Psoas muscle (tissue), 8 donors: ENCODE data around the gene SUSD3. TPM values are rescaled to one million over a fixed set of nuclear protein-coding genes. Genes with fewer than 3 reads are reported as not detected.

Source experiments
- ATAC-seq, 4 donors: fragments of 200-7000 bp; cut with Tn5 transposase; one replicate each; pipeline ENCODE4 v1.9.1; 2020; ENCODE audit warnings: moderate library complexity in 3 of 4, mild to moderate bottlenecking in 2 of 4
- DNase-seq, 2 donors: peaks; one replicate each; pipeline ENCODE4 v3.0.0-alpha.2; 2020
- H3K27ac ChIP-seq: fragments of 200-600 bp; one replicate; pipeline ENCODE4 v1.8.0; 2022
- H3K27me3 ChIP-seq, 3 donors: fragments of 200-600 bp in 1 of 3; one replicate each; pipeline versions ENCODE4 v1.6.1 to v1.8.0; 2013 to 2022; ENCODE audit warnings: low read length in 2 of 3, mild to moderate bottlenecking in 2 of 3, moderate library complexity in 1 of 3; ENCODE audit not compliant: insufficient read depth in 3 of 3
- H3K36me3 ChIP-seq, 2 donors: fragments of 200-600 bp in 1 of 2; one replicate each; pipeline versions ENCODE4 v1.6.1 to v1.8.0; 2013 to 2022; ENCODE audit warnings: low read depth in 1 of 2, mild to moderate bottlenecking in 1 of 2, moderate library complexity in 1 of 2; ENCODE audit not compliant: insufficient read depth in 1 of 2
- H3K4me1 ChIP-seq: fragments of 200-600 bp; one replicate; pipeline ENCODE4 v1.8.0; 2022
- H3K4me3 ChIP-seq: fragments of 200-600 bp; one replicate; pipeline ENCODE4 v1.8.0; 2022; ENCODE audit warnings: mild to moderate bottlenecking
- H3K9me3 ChIP-seq: fragments of 200-600 bp; one replicate; pipeline ENCODE4 v1.8.0; 2022
- WGBS, 3 donors: extraction: QIAGEN DNeasy Blood & Tissue Kit; methylation state at CpG; one replicate each; pipeline versions ENCODE4 v1.1.6 to v1.1.7; 2013; 5-methylcytosine and 5-hydroxymethylcytosine counted together
- intact Hi-C, 2 donors: fragments of 100-400 bp; cut with DNase I; formaldehyde crosslinking; loops; one replicate each; pipeline versions ENCODE4 v1.11.0 to v1.14.2; 2022
- polyA plus RNA-seq, 3 donors: library from polyadenylated mRNA; stranded (reverse); fragments of 200-250 nt; gene quantifications; one replicate each; pipeline ENCODE4 v1.2.3, GENCODE V29; 2013
- total RNA-seq, 4 donors: library from RNA; stranded (reverse); fragmentation: NEBNext Ultra II Directional in 2 of 4; extraction: Animal tissue kit (Norgen Biotek cat#: 25700) in 2 of 4; gene quantifications; one replicate each; pipeline versions ENCODE4 v1.2.1 to v1.2.4, GENCODE V29; 2021 to 2023
- TF ChIP-seq, protein P1 (sequence below): fragments of 200-600 bp; IDR thresholded peaks from one replicate; pipeline ENCODE4 v1.8.0; 2022; ENCODE audit warnings: antibody characterized with exemption
- donor health status: healthy with polysubstance abuse.
- donor health status: DM: no; HTN: no; CAD: no; lungs with moderate emphysema.
- donor health status: Bipolar disorder and iron deficiency.
- donor health status: healthy.
- donor health status: DM: yes; HTN: yes; CAD: no.
- donor health status: DM: no; HTN: no; CAD: no.
- donor health status: DM: no; HTN: no; CAD: no.
- donor health status: DM: yes; HTN: yes; CAD: no.

SUSD3 gene
- total and polyA plus RNA-seq, 7 donors = 0.13 to 0.65 (median 0.34) TPM; not detected in 2

GRCh38 chr9:93090091-93090655 lies 31.7 kb downstream of the SUSD3 start:
- Histone ChIP-seq H3K27me3 (no peaks in the 10 kb centered on the region), H3K4me3 (no peak overlapping the region), H3K27ac (no peak overlapping the region), H3K4me1 (no peaks in the 10 kb centered on the region), H3K9me3 (peaks cover 6% of the 10 kb centered on the region), H3K36me3 (no peaks in the 10 kb centered on the region)
- ATAC-seq (no peak), DNase-seq (no peak)
- TF ChIP-seq, protein P1, sequence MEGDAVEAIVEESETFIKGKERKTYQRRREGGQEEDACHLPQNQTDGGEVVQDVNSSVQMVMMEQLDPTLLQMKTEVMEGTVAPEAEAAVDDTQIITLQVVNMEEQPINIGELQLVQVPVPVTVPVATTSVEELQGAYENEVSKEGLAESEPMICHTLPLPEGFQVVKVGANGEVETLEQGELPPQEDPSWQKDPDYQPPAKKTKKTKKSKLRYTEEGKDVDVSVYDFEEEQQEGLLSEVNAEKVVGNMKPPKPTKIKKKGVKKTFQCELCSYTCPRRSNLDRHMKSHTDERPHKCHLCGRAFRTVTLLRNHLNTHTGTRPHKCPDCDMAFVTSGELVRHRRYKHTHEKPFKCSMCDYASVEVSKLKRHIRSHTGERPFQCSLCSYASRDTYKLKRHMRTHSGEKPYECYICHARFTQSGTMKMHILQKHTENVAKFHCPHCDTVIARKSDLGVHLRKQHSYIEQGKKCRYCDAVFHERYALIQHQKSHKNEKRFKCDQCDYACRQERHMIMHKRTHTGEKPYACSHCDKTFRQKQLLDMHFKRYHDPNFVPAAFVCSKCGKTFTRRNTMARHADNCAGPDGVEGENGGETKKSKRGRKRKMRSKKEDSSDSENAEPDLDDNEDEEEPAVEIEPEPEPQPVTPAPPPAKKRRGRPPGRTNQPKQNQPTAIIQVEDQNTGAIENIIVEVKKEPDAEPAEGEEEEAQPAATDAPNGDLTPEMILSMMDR = no peak
- intact Hi-C loops = loop anchor here in 1 of 2 donors (10.0 kb wide), 2 partner anchors 85 to 365 kb away; partner anchors contain the start of genes FAM120A and FAM120AOS
- 77 to 82% (median 78%) methylated on average over 8 of the region's 8 CpGs for WGBS, 3 donors

- WGBS, 3 donors = 84 to 88% (median 87%) methylated on average over 4 of the region's 4 CpGs
- no peaks in the 10 kb centered on the region for H3K36me3 ChIP-seq
- intact Hi-C loops = loop anchor here in 1 of 2 donors (10.0 kb wide), 2 partner anchors 86 to 364 kb away; partner anchors contain the start of genes FAM120A and FAM120AOS
- ATAC-seq (no peak), DNase-seq (no peak)
- TF ChIP-seq, protein P1 = no peak
- H3K4me3 ChIP-seq = no peak overlapping the region
- no peaks in the 10 kb centered on the region for H3K27me3 ChIP-seq
- peaks cover 6% of the 10 kb centered on the region for H3K9me3 ChIP-seq
- no peak overlapping the region for H3K27ac ChIP-seq
- no peaks in the 10 kb centered on the region for H3K4me1 ChIP-seq
Observed at GRCh38 chr9:93091056-93091452, 32.6 kb downstream of the SUSD3 start.

DNA sequence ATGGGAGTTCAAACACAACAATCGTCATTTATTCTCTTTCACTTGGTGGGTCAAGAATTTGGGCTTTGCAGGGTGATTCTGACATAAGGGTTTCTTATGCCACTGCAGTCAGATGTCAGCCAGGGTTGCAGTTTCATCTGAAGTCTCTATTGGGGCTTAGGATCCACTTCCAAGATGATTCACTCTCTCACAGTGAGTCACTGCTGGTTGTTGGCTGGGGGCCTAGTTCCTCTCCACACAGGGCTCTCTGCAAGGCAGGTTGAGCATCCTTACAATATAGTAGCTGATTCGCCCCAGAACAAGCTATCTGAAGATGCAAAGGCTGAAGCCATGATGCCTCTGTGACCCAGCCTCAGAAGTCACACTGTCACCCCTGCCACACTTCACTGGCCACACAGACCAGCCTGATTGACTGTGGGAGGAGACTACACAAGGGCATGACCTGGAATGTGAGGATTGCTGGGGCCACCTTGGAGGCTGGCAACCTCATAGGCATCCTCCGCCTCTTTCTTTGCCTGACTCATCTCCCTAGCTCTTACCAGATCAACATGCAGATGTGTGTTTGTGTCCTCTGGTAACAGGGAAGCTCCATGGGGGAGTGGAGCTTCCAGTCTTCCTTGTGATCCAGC lies 33.1 kb downstream of the SUSD3 start:
- Histone ChIP-seq H3K4me3 (no peak overlapping the region), H3K4me1 (no peaks in the 10 kb centered on the region), H3K27me3 (no peaks in the 10 kb centered on the region), H3K9me3 (peaks cover 6% of the 10 kb centered on the region), H3K36me3 (no peaks in the 10 kb centered on the region), H3K27ac (no peak overlapping the region)
- WGBS, 3 donors = 73 to 74% (median 74%) methylated on average over 3 of the region's 3 CpGs
- TF ChIP-seq, protein P1 = no peak
- intact Hi-C loops = loop anchor here in 1 of 2 donors (10.0 kb wide), 2 partner anchors 87 to 363 kb away; partner anchors contain the start of genes FAM120A and FAM120AOS
- ATAC-seq (no peak), DNase-seq (no peak)

GRCh38 chr9:93092251-93092991 lies 33.9 kb downstream of the SUSD3 start:
- WGBS, 3 donors = 77 to 85% (median 80%) methylated on average over 7 of the region's 7 CpGs
- no peak overlapping the region for H3K4me3 ChIP-seq
- TF ChIP-seq, protein P1 = no peak
- peaks cover 8% of the 10 kb centered on the region for H3K4me1 ChIP-seq
- no peaks in the 10 kb centered on the region for H3K27me3 ChIP-seq
- no peaks in the 10 kb centered on the region for H3K36me3 ChIP-seq
- ATAC-seq = no peak
- H3K9me3 ChIP-seq = peaks cover 6% of the 10 kb centered on the region
- peak overlapping the region; percentile 55 for H3K27ac ChIP-seq
- intact Hi-C loops = loop anchor here in 1 of 2 donors (10.0 kb wide), 2 partner anchors 88 to 362 kb away; partner anchors contain the start of genes FAM120A and FAM120AOS
- DNase-seq = no peak
